GM18517 (cell line): ENCODE data around the gene ARL3.
"Not testable (repeated sequence)": the region's sequence is repeated elsewhere in the genome, so short reads cannot be mapped to it uniquely, and the experiment has no call there.

ENCODE experiments used
- ATAC-seq: cut with Tn5 transposase; IDR thresholded peaks from one replicate; pipeline ENCODE4 v1.9.1; 2021; ENCODE audit warnings: mild to moderate bottlenecking, moderate library complexity; ENCODE audit not compliant: unreplicated experiment

Gene ARL3

DNA sequence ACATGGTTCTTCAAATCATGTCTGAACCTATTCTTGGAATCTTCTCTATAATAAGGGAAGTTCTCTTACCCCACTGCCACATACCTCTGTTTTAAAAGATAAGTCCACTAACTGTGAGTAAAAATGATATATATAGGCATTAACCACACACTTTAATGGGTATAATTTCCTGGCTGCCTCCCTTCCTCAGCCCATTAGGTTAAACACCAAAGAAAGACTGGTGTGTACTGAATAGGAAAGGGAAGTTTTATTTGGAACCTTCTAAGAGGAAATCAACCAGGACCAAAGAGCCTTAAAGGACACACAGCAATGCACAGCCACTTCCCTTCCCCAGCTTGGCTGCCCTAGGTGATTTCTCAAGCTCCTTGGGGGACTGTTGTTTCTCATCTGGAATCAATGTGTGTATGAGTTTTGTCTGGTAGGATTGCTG lies 24.5 kb upstream of the ARL3 start:
- no peak for ATAC-seq

DNA sequence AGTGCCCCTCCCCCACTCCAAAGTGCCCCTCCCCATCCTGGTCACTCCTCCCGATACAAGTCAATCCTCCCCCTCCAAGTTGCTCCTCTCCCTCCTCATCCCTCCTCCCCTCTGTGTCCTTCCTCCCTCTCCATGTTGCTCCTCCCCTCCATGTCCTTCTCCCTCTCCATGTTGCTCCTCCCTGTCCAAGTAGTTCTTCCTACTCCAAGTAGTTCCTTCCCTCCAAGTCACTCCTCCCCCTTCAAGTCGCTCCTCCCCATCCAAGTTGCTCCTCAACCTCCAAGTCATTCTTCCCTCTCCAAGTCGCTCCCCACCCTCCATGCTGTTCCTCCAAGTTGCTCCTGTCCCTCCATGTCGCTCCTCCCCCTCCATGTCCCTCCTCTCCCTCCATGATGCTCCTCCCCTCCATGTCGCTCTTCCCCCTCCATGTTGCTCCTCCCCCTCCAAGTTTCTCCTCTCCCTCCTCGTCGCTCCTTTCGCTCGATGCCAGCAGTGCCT lies 20.9 kb upstream of the ARL3 start:
- no peak for ATAC-seq

DNA sequence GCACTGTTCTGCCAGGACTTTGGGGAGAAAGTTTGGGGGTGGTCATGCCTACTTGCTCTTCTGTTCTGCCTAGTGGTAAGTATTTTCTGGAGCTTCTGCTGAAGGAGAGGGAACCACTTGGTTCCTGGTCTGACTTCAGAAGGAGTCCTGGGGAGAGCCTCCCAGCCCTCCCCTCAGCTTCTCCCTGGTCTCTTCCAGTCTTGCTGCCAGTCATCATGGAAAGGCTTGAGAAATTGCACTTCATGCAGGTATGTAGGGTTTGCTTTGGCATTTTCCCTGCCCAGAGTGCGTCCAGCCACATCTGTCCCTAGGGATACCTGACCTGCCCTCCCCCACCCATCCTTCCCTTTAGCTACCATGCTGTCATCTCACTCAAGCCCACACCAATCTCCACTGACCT lies 18.5 kb upstream of the ARL3 start:
- ATAC-seq: no peak

DNA sequence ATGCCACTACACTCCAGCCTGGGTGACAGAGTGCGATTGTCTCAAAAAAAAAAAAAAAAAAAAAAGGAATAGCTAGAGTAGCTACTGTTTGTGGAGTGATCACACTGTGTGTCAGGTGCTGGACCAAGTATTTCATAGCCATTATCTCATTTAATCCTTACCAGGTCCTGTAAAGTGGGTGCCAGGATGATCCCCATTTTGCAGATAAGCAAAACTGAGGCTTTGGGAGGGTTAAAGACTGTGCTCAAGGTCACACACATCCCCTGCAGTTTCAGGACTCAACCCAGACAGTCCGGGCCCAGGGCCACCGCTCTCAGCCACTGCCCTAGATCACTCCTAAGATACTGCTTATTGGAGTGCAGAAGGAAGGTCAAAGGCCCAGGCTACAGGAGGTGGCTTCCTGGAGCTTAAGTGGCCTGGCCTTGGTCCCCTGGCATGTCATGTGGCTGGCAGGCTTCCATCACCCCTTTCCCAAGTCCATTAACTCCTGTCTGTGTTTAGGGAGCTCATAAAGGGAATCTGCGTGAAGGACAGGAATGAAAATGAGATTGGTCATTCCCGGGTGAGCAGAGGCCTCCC lies 17.1 kb upstream of the ARL3 start:
- no peak for ATAC-seq

DNA sequence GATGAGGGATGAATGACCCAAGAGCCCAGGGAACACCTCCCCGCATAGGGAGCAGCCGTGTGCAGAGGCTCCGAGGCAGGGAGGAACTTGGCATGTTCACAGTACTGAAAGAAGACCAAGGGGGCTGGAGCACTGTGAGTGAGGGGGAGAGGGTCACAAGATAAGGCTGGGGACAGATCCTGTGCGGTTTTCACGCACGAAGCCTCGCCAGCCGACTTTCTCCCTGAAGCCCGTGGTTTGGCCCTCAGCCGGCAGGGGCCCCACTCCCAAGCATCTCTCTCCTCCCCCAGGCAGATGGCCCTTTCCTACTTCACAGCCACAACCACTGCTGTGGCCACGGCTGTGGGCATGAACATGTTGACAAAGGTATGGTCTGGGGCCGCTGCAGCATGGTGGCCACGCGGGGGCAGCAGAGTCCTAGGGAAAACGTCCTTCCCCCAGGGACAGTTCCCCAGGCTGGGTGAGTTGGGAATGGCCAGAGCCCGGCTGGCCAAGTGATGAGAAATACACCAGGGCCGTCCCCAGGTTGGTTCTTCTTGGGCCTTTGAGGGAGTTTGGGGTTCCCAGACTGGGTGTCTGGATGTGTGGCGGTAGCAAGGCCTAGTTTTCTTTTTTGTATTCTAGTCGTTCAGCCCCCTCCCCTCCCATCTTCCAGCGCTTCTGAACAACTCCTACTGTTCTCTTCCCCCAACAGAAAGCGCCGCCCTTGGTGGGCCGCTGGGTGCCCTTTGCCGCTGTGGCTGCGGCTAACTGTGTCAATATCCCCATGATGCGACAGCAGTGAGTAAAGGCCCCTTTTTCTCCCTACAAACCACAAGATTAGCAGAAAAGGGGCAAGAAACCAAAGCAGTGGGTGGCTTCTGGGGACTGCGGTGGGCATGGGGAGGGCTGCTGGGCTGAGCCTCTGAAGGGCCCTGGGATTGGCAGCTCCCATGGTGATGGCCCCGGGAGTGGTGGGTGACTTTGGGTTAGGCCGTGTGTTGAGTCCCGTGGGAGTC lies 15.1 kb upstream of the ARL3 start:
- no peak for ATAC-seq

DNA sequence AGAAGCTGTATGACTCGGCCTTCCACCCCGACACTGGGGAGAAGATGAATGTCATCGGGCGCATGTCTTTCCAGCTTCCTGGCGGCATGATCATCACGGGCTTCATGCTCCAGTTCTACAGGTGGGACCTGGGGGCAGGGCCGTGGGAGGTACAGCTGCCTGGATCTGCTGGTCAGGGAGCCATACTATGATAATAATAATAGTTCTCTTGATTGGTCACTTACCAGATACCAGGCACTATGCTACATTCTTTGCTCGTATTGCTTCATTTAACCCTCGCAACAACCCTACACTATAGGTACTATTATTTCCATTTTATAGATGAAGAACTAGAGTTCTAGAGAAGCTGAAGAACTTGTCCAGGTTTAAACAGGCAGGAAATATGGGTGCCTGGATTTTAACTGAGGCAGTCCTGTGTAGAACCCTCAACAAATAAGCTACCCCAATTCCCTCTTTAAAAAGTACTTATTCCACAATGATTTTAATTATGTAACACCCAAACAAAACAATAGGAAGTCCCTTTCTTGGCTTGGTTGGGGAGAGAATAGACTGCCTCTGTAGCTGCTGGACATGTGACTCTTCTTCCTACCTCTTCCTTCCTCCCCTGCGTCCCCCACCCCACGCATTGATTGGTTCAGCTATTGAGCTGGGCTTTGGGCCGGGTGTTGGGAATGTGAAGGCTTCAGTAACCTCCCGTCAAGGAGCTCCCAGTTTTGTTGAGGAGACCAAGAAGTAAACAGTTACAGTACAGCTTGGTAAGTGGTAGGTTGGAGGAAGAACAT lies 13.0 kb upstream of the ARL3 start:
- ATAC-seq: no peak

DNA sequence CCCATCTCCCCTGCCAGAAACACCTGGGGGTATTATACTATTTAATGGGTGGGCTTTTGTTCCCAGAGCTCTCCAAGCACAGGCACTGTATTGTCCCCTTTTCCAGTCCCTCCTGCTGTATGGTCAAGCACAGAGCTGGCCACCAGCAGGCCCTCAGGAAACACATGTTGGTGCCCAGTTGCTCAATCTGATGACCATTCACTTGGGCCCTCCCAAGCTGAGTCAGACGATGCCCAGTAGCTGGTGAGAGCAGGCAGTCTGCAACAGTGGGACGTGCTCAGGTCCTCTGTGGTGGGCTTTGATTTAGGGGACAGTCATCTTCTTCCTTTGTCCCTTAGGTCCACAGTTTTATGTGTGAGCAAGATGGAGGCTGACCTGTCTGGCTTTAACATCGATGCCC lies 12.1 kb upstream of the ARL3 start:
- ATAC-seq: no peak

DNA sequence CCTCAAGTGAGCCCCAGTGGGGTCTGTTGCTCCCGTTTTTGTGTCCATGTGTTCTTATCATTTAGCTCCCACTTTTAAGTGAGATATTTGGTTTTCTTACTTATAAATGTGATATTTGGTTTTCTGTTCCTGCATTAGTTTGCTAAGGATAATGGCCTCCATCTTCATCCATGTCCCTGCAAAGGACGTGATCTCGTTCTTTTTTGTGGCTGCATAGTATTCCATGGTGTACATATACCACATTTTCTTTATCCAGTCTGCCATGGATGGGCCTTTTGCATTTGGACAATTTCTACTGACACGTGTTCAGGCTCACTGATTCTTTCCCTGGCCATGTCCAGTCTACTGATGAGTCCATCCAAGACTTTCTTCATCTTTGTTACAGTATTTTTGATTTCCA lies 9.8 kb upstream of the ARL3 start:
- ATAC-seq: no peak

DNA sequence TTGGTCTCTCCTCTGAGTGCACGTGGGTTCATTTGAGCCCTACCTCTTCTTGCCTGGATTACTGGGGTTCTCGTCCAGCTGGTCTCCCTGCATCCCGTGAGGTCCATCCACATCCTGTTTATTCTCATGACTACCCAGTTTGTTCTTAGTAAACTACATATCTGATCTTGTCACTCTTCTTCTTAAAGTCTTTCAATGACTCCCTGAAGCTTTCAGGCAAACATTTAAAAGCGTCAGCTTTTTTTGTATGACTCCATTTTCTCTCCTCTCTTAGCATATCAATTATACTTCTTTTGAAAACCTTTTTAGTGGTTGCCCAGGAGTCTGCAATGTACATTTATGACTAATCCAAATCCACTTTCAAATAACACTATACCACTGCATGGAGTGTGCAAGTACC lies 7.8 kb upstream of the ARL3 start:
- ATAC-seq: no peak

DNA sequence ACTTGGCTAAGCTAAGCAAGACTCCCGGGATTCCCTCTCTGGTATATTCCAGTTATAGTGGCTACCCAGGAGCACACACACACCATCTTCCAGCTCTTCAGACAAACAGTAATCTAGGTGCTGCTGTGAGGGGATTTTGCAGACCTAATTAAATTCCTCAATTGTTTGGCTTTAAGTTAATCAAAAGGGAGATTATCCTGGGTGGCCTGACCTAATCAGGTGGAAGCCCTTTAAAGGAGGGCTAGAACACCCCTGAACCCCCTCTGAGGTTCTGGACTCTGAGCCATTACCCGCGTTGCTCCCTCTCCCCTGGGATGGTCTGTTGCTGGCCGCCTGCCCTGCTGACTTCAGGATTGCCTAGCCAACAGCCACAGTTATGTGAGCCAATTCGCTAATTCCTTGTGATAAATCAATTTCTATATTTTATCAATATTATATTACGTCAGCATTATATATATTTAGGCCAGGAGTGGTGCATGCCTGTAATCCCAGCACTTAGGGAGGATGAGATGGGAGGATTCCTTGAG lies 6.6 kb upstream of the ARL3 start:
- no peak for ATAC-seq

DNA sequence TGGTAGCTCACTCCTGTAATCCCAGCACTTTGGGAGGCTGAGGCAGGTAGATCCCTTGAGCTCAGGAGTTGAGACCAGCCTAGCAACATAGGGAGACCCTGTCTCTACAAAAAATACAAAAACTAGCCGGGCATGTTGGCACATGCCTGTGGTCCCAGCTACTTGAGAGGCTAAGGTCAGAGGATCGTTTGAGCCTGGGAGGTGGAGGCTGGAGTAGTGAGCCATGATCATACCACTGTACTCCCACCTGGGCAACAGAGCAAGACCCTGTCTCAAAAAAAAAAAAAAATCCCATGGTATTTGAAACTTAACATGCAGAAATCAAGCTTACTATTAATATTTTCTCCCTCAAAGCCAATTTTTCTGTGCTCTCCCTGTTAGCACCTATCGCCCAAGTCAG lies 6.1 kb upstream of the ARL3 start:
- no peak for ATAC-seq

DNA sequence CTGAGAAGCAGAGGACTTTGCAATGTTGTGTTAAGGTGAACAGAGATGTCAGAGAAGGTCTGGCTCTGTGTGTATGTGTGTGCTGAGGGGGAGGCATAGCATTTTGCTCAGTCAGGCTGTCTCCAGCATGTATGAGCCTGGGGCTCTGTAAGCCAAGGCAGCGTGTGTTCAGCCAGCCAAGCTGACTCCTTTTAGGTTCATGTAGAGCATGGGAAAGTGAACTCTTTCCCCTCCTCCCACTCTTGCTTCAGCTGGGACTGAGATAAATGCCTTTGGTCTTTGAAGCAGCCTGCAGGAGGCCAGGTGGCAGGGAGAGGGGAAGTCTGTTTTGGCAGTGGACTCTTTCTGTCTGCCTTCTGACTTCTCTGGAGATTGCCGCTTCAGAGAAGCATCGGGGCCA lies 4.0 kb upstream of the ARL3 start:
- ATAC-seq: no peak

DNA sequence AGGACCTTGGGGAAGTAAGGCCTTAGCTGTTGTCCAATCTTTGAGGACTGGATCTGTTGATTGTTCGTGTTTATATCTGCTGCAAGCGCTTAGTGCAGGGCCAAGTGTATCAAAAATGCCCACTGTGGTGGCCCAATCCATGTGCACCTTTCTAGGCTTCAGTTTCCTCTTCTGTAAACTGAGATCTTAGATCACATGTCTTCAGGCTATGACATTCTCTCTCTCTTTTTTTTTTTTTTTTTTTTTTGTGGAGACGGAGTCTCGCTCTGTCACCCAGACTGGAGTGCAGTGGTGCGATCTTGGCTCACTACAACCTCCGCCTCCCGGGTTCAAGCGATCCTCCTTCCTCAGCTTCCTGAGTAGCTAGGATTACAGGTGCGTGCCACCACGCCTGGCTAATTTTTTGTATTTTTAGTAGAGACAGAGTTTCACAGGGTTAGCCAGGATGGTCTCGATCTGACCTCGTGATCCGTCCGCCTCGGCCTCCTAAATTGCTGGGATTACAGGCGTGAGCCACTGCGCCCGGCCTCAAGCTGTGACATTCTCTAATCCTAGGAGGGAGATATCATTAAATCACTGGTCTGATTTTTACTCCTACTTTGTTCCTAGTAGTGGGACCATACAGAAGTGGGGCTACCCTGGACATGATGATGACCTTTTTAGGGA lies 2.8 kb upstream of the ARL3 start:
- ATAC-seq: not testable (repeated sequence)

DNA sequence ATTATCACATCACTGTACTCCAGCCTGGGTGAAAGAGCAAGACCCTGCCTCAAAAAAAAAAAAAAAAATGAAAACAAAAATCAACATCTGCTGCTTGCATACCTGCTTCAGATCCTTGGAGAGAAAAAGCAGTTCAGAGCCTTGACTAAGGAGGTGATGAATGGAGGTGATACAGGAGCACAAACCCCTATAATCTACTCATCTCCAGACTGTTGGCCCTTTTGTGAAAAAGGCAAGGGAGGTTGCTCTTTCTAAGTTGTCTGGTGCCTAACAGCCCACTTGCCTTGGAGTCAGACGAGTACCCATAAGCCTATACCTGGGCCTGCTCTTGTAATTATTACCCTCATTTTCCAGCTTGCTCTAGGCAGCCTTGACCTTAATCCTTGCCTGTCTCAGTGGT lies 1.7 kb upstream of the ARL3 start:
- ATAC-seq: no peak

DNA sequence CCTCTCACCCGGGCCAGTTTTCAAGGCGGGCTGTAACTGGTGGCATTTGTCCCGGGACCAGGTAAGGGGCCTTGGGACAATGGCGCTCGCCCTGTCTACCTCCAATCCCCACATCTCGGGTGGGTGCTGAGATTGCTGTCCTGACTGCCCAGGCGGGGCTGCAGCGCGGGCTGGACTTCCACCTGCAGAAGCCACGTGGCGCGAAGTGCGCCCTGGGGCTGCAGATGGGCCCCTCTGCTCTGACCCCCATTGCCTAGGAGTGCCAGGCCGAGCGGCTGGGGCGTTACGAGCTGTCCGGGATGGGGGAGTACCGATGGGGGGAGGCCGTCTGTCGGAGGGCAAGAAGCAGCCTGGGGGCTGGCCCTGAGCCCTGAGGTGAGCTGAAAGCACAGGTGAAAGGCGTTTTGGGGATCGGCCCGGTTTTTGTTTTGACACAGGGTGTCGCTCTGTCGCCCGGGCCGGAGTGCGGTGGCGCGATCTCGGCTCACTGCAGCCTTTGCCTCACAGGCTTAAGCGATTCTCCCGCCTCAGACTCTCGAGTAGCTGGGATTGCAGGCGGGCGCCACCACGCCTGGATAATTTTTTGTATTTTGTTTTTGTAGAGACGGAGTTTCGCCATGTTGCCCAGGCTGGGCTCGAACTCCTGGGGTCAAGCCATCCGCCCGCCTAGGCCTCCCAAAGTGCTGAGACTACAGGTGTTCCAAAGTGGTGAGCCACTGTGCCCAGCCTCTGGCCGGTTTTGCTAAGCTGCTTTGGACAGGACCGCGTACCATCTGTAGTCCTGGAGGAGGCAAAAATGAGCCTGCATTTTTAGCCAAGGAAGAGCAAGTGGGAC lies 641 bp upstream of the ARL3 start, which contains the start of gene SFXN2:
Gene SFXN2, plus strand, starts transcription at position 16 of the 835 bp plus-strand sequence. CDS start 12,001 bp downstream, outside the sequence.
- ATAC-seq: peak; percentile 16

DNA sequence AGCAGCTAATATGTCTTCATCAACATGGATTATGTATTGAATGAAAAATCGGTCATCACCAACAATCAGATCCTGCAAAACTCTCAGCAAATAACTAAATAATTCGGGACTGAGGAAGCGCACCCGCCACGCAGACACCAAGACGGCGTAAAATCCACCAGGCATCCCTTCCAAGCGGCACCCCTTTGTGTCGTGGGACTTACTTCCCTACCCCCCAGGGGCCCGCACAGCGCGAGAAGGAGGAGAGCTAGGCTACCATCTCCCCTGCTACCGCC lies 721 bp downstream of the ARL3 start:
- ATAC-seq: peak; percentile 39

DNA sequence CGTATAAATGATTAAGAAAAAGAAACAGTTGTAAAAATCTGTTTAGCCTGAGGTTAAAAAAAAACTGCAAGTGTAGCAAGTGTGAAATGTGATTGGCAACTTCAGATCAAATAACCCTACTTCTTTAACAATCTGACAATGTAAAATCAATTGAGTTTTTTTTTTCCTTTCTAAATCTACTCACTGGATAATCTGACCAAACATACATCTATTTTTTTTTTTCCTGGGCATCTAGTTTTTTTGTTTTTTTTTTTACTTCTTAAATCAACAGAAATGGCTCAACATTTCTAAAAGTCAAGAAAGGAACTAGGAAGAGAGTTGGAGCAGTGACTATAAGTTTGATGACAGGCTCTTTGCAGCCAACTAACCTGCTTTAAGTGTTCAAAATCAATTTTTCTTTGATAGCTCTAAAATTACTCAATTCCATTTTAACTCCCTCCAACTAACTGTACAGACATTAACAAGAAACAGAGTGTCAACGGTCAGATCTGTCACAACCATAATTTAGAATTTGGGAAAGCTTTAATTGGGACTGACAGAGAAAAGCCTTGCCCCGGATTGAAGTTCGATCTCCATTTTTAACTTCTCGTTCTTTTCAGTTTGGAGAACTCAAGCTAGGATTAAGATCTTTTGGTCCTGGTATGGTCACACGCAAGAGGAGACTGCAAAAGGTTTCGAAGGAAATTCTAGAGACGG lies 1.2 kb downstream of the ARL3 start:
- no peak for ATAC-seq

DNA sequence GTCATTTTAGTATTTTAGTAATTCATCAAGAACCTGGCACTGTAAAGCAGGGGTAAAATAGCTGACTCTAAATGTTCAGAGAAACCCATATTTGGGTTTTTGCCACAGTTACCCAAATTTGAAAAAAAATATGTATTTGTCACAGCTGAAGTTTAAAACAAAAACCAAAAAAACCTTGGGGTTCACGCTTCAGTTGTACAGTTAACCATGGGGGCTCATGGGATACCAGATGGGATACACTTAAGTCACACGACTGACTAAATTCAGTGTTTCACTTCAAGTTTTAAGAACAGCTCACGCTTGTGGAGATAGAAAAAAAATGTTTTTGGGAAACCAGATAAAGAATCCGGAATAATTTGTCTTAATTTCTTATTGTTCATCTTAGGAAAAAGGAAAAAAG lies 2.1 kb downstream of the ARL3 start:
- ATAC-seq: no peak

DNA sequence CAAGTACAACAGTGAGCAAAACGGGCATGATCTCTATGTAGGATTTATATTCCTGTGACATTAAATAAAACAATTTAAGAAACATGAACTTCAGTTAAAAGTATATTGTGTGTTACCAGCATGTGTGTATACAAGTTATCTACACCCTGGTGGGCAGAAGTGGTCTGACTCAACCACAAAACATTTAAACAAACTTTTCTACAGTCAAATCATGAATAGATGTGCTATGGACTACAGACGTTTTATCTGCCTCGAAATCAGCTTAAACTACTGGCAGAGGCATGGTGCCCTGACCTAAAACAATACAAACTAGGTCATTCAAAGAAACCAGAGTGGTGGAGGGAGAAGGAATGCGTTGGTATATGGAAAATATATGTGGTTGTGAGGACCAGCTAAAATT lies 3.6 kb downstream of the ARL3 start:
- no peak for ATAC-seq
